CD4-positive, alpha-beta T cell treated with Interleukin-4 for 1 hour (primary cell): ENCODE results near the gene MPV17.
"Not testable (repeated sequence)": the region's sequence is repeated elsewhere in the genome, so short reads cannot be mapped to it uniquely, and the experiment has no call there.

Source experiments
- DNase-seq, 2 donors: peaks; one replicate each; pipeline ENCODE4 v3.0.0-alpha.2; 2020 to 2022

MPV17 gene

GRCh38 chr2:27322766-27323595, at the start of gene MPV17:
MPV17 (minus strand) TSS chr2:27323097; CDS start chr2:27322517, 580 bp downstream.
- DNase-seq = peak; percentile 89

GRCh38 chr2:27370816-27371620, 48.1 kb upstream of the MPV17 start:
- peak; percentile 45 to 61 for DNase-seq

GRCh38 chr2:27370026-27370815, 47.3 kb upstream of the MPV17 start, which contains the start of the genes EIF2B4 and SNX17:
EIF2B4 (minus strand) TSS chr2:27370338; CDS start chr2:27370314, 24 bp downstream.
SNX17 (plus strand) TSS chr2:27370616; CDS start chr2:27370744, 128 bp downstream.
- peak; percentile 99 to 100 for DNase-seq

- DNase-seq = no peak
Measured at GRCh38 chr2:27369471-27370025, 46.7 kb upstream of the MPV17 start.

- DNase-seq = no peak
Measured at GRCh38 chr2:27363933-27364332, 41.0 kb upstream of the MPV17 start.

GRCh38 chr2:27362678-27363420, 40.0 kb upstream of the MPV17 start:
- no peak for DNase-seq

GRCh38 chr2:27356382-27357181, 33.7 kb upstream of the MPV17 start, which contains the start of gene GTF3C2:
GTF3C2 (minus strand) TSS chr2:27356764; CDS start chr2:27343554, 13,210 bp downstream.
- DNase-seq = peak; percentile 94

GRCh38 chr2:27356056-27356381, 33.1 kb upstream of the MPV17 start:
- DNase-seq = no peak

GRCh38 chr2:27354597-27354927, 31.7 kb upstream of the MPV17 start:
- DNase-seq = no peak

- no peak for DNase-seq
Measured at GRCh38 chr2:27353762-27354596, 31.1 kb upstream of the MPV17 start.

- not testable (repeated sequence) for DNase-seq
Measured at GRCh38 chr2:27353386-27353761, 30.5 kb upstream of the MPV17 start.

- peak in 1 of 2 donors; percentile 26 for DNase-seq
Measured at GRCh38 chr2:27351802-27352598, 29.1 kb upstream of the MPV17 start.

GRCh38 chr2:27350106-27350693, 27.3 kb upstream of the MPV17 start:
- no peak for DNase-seq

- no peak for DNase-seq
Measured at GRCh38 chr2:27347641-27348040, 24.7 kb upstream of the MPV17 start.

- no peak for DNase-seq
Measured at GRCh38 chr2:27336173-27336572, 13.3 kb upstream of the MPV17 start.

- no peak for DNase-seq
Measured at GRCh38 chr2:27335311-27335710, 12.4 kb upstream of the MPV17 start.

- DNase-seq = no peak
Measured at GRCh38 chr2:27324720-27325119, 1.8 kb upstream of the MPV17 start.

- DNase-seq = no peak
Measured at GRCh38 chr2:27323596-27324285, 844 bp upstream of the MPV17 start.
